Skeletal muscle cell (primary cell): ENCODE results near the gene EXOSC1.
"Not testable (repeated sequence)": the region's sequence is repeated elsewhere in the genome, so short reads cannot be mapped to it uniquely, and the experiment has no call there.

Source experiments
- DNase-seq: peaks from one replicate; pipeline ENCODE4 v3.0.0-alpha.2; 2010; ENCODE audit warnings: low read depth
- H3K4me3 ChIP-seq: 2 replicates; pipeline ENCODE4 v1.5.1; 2011; ENCODE audit warnings: low read depth, mild to moderate bottlenecking, control low read depth, low read length, moderate library complexity

Gene EXOSC1

DNA sequence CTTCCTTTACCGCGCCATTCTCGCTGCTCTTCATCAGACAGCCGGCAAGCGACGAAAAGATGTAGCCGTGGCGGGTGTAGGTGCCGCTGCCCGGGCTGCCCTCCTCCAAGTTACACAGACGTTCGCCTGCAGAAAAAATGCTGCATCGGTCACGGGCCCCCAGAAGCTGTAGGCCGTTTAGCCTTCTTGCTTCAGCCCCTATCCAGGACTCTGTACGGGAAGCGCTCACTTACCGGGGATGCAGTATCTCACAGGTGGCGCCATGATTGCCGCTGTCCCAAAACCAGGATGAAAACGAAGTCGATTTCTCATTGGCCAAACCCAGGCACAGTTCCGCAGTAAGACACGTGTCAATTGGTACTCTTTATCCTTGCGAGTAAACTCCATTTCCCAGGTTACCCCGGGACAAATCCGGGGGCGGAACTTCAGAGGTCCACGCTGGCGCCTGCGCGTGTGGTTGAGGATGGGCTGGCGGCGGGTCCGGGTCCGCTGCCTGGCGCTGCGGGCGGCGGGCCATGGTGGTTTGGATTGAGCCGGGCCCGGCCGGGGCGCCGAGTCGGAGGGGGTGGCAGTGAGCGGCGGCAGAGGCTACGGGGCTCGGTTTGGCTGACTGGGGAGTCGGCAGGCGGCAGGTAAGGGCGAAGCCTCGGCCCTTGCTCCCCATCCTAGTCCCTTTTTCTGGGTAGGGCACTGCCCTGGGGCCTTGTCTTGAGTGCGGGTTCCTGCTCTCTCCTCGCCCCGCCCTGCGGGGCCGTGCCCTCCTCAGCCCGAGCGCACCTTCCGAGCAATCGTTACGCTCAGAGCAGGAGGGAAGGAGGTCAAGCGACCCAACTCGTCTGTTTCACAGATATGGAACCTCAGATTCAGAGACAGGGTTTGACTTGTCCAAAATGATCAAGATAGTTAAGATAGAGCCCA lies at the start of gene EXOSC1, which contains the start of gene ZDHHC16:
Gene EXOSC1, minus strand, starts transcription at position 285 of the 918 bp plus-strand sequence. Its CDS starts 21 bp downstream, at position 264.
Gene ZDHHC16, plus strand, starts transcription at position 454 of the 918 bp plus-strand sequence. CDS start 5,501 bp downstream, outside the sequence.
- H3K4me3 ChIP-seq = peak within 1 kb of the TSS; percentile 95
- peak; percentile 89 for DNase-seq

GRCh38 chr10:97494863-97495506 lies 49.2 kb upstream of the EXOSC1 start:
- H3K4me3 ChIP-seq = no peak overlapping the region
- peak; percentile 58 for DNase-seq

DNA sequence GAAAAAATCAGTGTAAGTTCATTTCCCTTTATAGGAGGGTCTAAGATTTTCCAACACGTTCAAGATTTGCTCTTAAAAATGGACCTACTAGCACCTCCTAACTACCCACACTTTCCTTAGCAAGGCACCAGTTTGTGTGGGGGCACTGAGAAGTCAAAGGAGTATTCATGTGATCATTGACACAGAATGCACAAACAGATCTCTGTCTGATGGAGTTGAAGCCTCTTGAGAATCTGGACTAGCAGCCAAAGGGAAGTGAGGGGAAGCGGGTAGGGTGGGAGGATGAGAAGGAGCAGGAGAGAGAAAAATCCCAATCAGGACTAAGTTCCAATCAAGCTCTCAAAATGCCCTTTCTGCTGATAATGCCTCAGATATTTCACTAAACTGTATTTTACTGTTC lies 48.3 kb upstream of the EXOSC1 start:
- no peak overlapping the region for H3K4me3 ChIP-seq
- no peak for DNase-seq

DNA sequence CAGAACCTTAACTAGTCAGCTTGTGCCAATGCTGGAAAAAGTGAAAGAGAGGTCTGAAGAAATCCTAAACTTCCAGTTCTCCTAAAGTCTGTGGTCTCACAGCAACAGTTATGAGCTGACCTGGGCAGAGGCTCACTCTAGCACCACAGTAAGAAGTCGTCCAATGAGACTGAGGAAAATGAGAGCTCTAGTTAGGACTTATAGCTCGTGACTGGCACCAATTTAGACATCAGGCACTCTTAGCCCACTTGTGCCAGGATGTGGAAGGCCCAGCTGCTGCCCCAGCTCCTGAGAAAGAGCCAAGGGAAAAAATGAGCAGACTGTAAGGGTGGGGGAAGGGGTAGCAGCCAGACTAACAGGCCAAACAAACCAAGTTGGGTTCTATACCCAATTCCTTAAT lies 44.8 kb upstream of the EXOSC1 start:
- H3K4me3 ChIP-seq = no peak overlapping the region
- no peak for DNase-seq

DNA sequence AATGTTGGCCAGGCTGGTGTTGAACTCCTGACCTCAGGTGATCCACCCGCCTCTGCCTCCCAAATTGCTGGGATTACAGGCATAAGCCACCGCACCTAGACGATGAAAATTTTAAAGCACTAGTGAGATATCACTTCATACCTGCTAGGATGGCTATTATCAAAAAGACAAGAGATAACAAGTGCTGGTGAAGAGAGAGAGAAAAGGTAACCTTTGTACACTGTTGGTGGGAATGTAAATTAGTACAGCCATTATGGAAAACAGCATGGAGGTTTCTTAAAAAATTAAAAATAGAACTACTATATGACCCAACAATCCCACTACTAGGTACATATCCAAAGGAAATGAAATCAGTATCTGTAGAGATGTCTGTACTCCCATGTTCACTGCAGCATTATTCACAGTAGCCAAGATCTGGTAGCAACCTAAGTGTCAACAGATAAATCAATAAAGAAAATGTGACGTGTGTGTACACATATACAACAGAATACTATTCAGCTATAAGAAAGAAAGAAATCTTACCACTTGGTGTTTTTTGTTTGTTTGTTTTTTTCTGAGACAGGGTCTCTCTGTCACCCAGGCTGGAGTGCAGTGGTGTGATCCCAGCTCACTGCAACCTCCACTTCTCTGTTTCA lies 40.0 kb upstream of the EXOSC1 start:
- no peak for DNase-seq
- no peak overlapping the region for H3K4me3 ChIP-seq

- no peak for DNase-seq
- H3K4me3 ChIP-seq = no peak overlapping the region
Observed at GRCh38 chr10:97483921-97484320, 38.1 kb upstream of the EXOSC1 start.

DNA sequence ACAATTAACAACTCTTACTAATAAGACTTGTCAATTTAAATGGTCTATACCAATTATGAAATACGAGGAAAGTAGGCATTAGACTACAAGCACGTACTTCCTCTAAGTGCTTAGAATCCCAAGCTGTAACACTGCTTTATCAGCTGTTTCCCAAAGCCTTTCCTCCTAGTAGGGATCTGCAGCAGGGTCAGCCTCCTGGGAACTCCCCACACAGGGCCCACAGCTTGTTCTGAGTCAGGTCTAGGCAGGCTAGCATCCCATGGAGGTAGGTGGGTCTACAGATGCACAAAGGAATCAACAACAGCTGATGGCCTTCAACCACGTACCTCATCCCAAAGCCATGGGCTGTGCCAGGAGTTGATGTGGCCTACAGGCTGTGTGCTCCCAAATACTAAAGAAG lies 37.7 kb upstream of the EXOSC1 start:
- no peak for DNase-seq
- H3K4me3 ChIP-seq = no peak overlapping the region

DNA sequence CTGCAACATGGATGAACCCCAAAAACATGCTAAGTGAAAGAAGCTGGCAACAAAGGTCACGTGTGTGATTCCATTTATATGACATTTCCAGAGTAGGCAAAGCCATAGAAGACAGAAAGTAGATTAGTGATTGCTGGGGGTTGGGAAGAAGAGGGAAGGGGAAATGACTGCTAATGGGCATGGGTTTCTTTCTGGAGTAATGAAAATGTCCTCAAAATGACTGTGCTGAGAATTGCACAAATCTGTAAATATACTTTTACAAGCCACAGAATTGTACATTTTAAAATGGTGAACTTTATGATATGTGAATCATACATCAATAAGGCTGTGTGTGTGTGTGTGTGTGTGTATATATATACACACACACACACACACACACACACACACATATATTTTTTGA lies 36.6 kb upstream of the EXOSC1 start:
- no peak for DNase-seq
- H3K4me3 ChIP-seq = no peak overlapping the region

DNA sequence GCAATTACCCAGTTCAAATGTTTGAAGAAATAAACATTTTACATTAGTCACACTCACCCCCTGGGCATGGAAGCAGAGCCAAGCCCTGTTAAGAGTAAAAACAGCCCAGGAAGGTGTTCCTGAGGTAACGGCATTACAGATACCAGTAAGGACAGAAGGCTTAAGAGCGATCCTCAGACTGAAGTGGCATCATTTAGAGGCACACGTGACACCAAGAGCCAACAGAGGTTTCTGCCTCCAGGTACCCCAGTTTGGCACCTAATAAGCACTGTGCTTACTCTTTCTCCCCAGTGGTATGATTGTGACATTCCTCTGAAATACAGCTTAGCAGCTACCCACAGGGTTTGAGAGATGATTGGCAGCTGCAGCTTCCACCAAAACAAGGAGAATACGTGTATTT lies 35.3 kb upstream of the EXOSC1 start:
- no peak overlapping the region for H3K4me3 ChIP-seq
- no peak for DNase-seq

- no peak overlapping the region for H3K4me3 ChIP-seq
- DNase-seq = no peak
Observed at GRCh38 chr10:97479939-97480338, 34.1 kb upstream of the EXOSC1 start.

DNA sequence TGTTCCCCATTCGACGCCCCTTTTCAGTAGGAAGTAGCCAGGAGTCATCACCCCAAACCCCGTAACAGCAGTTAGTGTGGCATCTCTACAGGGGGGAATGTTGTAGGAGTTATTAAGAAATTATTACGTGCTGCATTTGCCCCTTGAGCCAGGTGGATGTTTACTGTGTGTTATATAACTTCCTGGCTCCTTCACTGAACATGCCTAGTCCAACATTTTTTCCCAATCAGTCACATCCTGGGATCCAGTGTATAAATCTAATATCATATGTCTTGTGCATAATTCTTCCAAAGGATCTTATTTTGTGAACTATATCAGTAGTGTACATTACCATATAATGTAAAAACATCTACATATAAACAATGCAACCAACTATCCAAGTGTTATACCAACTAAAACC lies 33.6 kb upstream of the EXOSC1 start:
- not testable (repeated sequence) for DNase-seq, H3K4me3 ChIP-seq

DNA sequence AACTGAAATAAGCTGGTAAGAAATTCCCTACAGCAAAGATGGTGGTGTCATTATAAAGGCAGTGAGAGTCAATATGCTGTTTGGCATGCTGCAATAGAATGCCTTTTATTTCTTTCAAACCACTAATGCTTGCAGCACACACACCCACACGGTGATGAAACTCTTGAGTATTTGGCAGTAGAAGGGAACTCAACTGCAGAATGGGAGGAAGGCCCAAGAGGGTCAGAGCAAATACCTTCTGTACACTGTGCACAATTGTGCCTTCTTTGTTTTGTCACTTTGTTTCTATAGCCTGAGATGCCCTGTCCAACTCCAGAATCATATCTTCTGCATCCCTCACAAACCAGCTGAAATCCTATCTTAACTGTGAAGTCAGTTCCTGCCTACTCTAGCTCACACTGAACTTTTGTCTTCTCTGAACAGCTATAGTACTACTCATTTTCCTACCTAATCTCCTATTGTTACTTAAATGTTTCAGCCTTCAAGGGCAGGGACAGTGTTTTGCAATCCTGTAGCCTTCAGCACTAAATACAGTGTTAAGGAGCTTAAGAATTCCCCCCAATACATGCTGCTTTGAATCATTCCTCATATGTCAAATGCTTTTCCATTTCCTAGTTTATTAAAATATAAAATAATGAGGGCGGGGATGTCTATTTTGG lies 30.3 kb upstream of the EXOSC1 start:
- peak; percentile 72 for DNase-seq
- no peak overlapping the region for H3K4me3 ChIP-seq

DNA sequence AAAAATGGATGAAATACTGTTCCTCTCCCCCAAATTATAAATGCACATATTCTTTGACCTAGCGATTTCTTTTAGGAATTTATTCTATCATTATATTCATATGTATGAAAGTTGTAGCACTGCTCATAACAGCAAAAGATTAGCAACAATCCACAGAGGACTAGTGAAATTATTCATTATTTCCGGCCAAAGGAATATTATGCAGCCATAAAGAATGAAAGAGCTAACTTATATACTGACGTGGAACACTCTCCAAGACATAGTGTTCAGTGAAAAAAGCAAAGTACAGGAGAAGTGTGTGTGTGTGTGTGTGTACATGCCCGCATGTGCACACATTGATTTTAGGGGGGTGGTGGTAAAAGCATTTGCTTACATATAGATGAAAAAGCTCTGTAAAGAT lies 29.1 kb upstream of the EXOSC1 start:
- no peak overlapping the region for H3K4me3 ChIP-seq
- no peak for DNase-seq

- H3K4me3 ChIP-seq, DNase-seq: not testable (repeated sequence)
Observed at GRCh38 chr10:97468781-97469180, 23.0 kb upstream of the EXOSC1 start.

- no peak overlapping the region for H3K4me3 ChIP-seq
- DNase-seq = no peak
Observed at GRCh38 chr10:97468162-97468561, 22.4 kb upstream of the EXOSC1 start.

DNA sequence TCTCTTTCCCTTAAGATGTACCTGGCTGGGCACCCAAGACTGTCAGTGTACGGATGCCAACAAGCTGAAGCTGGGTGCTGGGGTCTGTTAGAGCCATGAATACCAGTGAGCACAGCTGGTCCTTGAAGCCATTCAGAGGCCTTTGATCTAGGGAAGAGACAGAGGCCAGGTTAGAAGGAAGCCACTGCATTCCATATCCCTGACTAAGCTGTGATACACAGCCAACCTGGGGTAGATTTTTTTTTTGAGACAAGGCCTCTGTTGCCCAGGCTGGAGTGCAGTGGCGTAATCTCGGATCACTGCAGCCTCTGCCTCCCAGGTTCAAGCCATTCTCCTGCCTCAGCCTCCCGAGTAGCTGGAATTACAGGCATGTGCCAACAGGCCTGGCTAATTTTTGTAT lies 20.9 kb upstream of the EXOSC1 start:
- no peak overlapping the region for H3K4me3 ChIP-seq
- no peak for DNase-seq

DNA sequence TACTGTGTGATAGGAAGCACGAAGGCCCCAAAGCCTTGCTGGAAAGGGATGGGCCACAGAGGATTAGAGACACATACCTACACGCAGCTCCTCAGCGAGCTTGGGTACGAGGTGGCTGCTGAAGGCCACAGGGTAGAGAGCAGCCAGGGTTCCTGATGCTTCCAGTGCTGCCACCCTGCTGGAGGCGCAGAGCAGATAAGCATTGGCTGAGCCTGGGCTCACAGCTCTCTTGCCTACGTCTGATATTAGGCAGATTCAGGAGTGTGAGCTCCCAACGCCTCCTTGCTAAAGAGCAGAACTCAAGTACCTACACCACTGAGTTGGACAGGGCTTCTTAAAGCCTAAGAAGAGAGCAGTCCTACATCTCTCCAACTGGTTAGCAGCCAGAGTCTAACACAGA lies 20.2 kb upstream of the EXOSC1 start:
- DNase-seq = no peak
- H3K4me3 ChIP-seq = no peak overlapping the region

GRCh38 chr10:97464226-97464625 lies 18.4 kb upstream of the EXOSC1 start:
- DNase-seq = no peak

DNA sequence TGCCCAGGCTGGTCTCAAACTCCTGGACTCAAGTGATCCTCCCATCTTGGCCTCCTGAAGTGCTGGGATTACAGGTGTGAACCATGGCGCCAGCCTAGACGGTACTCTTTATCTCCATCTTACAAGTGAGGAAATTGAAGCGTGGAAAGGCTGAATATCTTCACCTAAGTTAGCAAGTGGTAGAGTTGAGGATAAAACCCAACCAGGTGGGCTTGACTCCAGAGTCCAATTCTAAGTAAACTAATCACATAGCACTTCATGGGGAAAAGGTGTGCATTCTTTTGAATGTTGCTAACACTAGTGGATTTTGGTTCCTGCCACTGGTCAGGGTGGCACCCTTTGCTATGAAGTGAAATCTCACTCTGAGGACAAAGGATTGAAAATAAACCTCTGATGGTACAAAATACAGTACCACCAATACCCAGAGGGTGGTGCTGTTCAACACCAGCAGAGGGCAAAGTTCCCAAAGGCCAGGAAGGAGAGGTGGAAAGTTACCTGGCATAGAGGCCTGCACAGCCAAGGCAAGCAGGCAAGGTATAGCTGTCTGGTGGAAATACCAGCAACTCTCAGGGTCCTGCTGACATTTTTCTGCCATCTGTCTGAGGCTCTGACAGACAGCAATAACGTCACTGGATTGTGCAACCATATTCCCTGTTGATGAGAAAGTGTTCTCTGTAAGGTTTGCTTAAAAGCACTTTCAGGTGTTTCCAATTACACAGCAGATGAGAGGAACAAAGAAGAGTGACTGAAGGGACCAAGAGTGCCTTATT lies 17.7 kb upstream of the EXOSC1 start:
- peak; percentile 63 for DNase-seq
- H3K4me3 ChIP-seq = no peak overlapping the region

More at GRCh38 chr10:97464226-97464625, 18.4 kb upstream of the EXOSC1 start:
- H3K4me3 ChIP-seq = no peak overlapping the region
